ENCODE data around the gene DRD3.

Gene DRD3

GRCh38 chr3:114178770-114179368 is at the start of gene DRD3:
TSS of gene DRD3 (minus strand) at chr3:114179052. CDS start at chr3:114171992, 7,060 bp downstream.
- DNase-seq (ENCODE audit: low read depth) = no peak

GRCh38 chr3:114227076-114227475 is 48.2 kb upstream of the DRD3 start:
- DNase-seq (ENCODE audit: low read depth) = no peak

- DNase-seq (ENCODE audit: low read depth) = no peak
Observed at GRCh38 chr3:114226313-114226712, 47.5 kb upstream of the DRD3 start.

GRCh38 chr3:114223143-114223542 is 44.3 kb upstream of the DRD3 start:
- DNase-seq (ENCODE audit: low read depth) = no peak

GRCh38 chr3:114221881-114222264 is 43.0 kb upstream of the DRD3 start:
- DNase-seq (ENCODE audit: low read depth) = no peak

- no peak for DNase-seq (ENCODE audit: low read depth)
Observed at GRCh38 chr3:114221165-114221880, 42.5 kb upstream of the DRD3 start.

- DNase-seq (ENCODE audit: low read depth) = no peak
Observed at GRCh38 chr3:114219741-114220140, 40.9 kb upstream of the DRD3 start.

GRCh38 chr3:114218578-114219185 is 39.8 kb upstream of the DRD3 start:
- no peak for DNase-seq (ENCODE audit: low read depth)

GRCh38 chr3:114218006-114218405 is 39.2 kb upstream of the DRD3 start:
- DNase-seq (ENCODE audit: low read depth) = no peak

GRCh38 chr3:114217266-114217665 is 38.4 kb upstream of the DRD3 start:
- no peak for DNase-seq (ENCODE audit: low read depth)

- no peak for DNase-seq (ENCODE audit: low read depth)
Observed at GRCh38 chr3:114216186-114216970, 37.5 kb upstream of the DRD3 start.

GRCh38 chr3:114214542-114215341 is 35.9 kb upstream of the DRD3 start:
- DNase-seq (ENCODE audit: low read depth) = no peak

- DNase-seq (ENCODE audit: low read depth) = peak; percentile 46
Observed at GRCh38 chr3:114213627-114214541, 35.0 kb upstream of the DRD3 start.

GRCh38 chr3:114213292-114213626 is 34.4 kb upstream of the DRD3 start:
- DNase-seq (ENCODE audit: low read depth) = no peak

GRCh38 chr3:114212646-114213045 is 33.8 kb upstream of the DRD3 start:
- DNase-seq (ENCODE audit: low read depth) = no peak

GRCh38 chr3:114207768-114208167 is 28.9 kb upstream of the DRD3 start:
- DNase-seq (ENCODE audit: low read depth) = no peak

- DNase-seq (ENCODE audit: low read depth) = no peak
Observed at GRCh38 chr3:114206342-114206741, 27.5 kb upstream of the DRD3 start.

- DNase-seq (ENCODE audit: low read depth) = no peak
Observed at GRCh38 chr3:114205541-114205940, 26.7 kb upstream of the DRD3 start.

GRCh38 chr3:114194750-114195149 is 15.9 kb upstream of the DRD3 start:
- DNase-seq (ENCODE audit: low read depth) = no peak

- no peak for DNase-seq (ENCODE audit: low read depth)
Observed at GRCh38 chr3:114192136-114192535, 13.3 kb upstream of the DRD3 start.

- no peak for DNase-seq (ENCODE audit: low read depth)
Observed at GRCh38 chr3:114186501-114186900, 7.6 kb upstream of the DRD3 start.

Data from activated T-cell treated with anti-CD3 and anti-CD28 coated beads for 1 hour (primary cell).